Measurements from ENCODE around the gene ANKRD52. TPM values are rescaled to one million over a fixed set of nuclear protein-coding genes. Genes with fewer than 3 reads are reported as not detected.
"Not testable (repeated sequence)": the region's sequence is repeated elsewhere in the genome, so short reads cannot be mapped to it uniquely, and the experiment has no call there.

The ANKRD52 gene
- polyA plus RNA-seq, 1 donor: 35.9 TPM

GRCh38 chr12:56212361-56212760, 45.8 kb downstream of the ANKRD52 start:
- DNase-seq: no peak

GRCh38 chr12:56208006-56208405, 50.2 kb downstream of the ANKRD52 start:
- DNase-seq: no peak

- no peak for DNase-seq
These were observed 51.6 kb downstream of the ANKRD52 start for GRCh38 chr12:56206452-56207166.

GRCh38 chr12:56205445-56205844, 52.7 kb downstream of the ANKRD52 start:
- DNase-seq: no peak

- no peak for DNase-seq
These were observed 53.9 kb downstream of the ANKRD52 start for GRCh38 chr12:56204275-56204674.

GRCh38 chr12:56202838-56203237, 55.3 kb downstream of the ANKRD52 start:
- DNase-seq: no peak

- no peak for DNase-seq
These were observed 55.8 kb downstream of the ANKRD52 start for GRCh38 chr12:56202366-56202765.

- DNase-seq: no peak
These were observed 59.3 kb downstream of the ANKRD52 start for GRCh38 chr12:56198836-56199235.

- no peak for DNase-seq
These were observed 60.1 kb downstream of the ANKRD52 start for GRCh38 chr12:56197921-56198635.

GRCh38 chr12:56196818-56197550, 61.2 kb downstream of the ANKRD52 start:
- DNase-seq: not testable (repeated sequence)

- peak; percentile 88 for DNase-seq
These were observed 65.1 kb downstream of the ANKRD52 start for GRCh38 chr12:56193025-56193578.

GRCh38 chr12:56192582-56192981, 65.6 kb downstream of the ANKRD52 start:
- DNase-seq: no peak

GRCh38 chr12:56190695-56191155, 67.5 kb downstream of the ANKRD52 start:
- no peak for DNase-seq

GRCh38 chr12:56189918-56190694, 68.1 kb downstream of the ANKRD52 start:
- peak; percentile 93 for DNase-seq

GRCh38 chr12:56189099-56189917, 68.9 kb downstream of the ANKRD52 start, which contains the start of gene SMARCC2:
SMARCC2 (minus strand) TSS chr12:56189483; CDS start chr12:56189461, 22 bp downstream.
- DNase-seq: peak; percentile 82

- DNase-seq: peak; percentile 25
These were observed 69.4 kb downstream of the ANKRD52 start for GRCh38 chr12:56188778-56189098.

- DNase-seq: no peak
These were observed 69.9 kb downstream of the ANKRD52 start for GRCh38 chr12:56188131-56188777.
